ENCODE results near the gene TAOK3.

GRCh38 chr12:118103201-118103600, 269.5 kb downstream of the TAOK3 start:
- no peak for TF ChIP-seq CTCF (IDR thresholded peaks at IDR 0.05)
- TF ChIP-seq POLR2A (IDR thresholded peaks at IDR 0.05), result no peak

Measured in Peyer's patch (tissue), 4 donors.